OCI-M2 (cell line): ENCODE data around the gene RAP1GDS1.
"Not testable (repeated sequence)": the region's sequence is repeated elsewhere in the genome, so short reads cannot be mapped to it uniquely, and the experiment has no call there.

Experiments used
- DNase-seq: peaks from one replicate; lab custom pipeline; 2025; ENCODE audit not compliant: unreplicated experiment; lab: John Stamatoyannopoulos, UW

The RAP1GDS1 gene

DNA sequence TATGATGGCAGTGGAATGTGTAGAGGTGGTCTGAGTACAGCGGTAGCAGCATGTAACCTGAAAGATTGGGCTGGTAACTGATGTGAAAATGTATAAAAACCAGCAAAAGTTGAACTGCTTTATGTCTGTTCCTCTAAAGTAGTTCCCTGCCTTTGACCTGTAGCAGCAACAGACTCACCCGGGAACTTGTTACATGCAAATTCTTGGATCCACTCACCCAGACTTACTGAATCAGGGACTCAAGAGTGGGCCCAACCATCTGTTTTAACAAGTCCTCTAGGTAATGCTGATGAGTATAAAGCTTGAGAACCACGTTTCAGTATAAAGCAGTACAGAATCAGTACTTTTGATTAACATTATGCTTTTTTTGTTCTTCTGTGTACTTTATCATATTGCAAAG is 84.7 kb downstream of the RAP1GDS1 start:
- no peak for DNase-seq

DNA sequence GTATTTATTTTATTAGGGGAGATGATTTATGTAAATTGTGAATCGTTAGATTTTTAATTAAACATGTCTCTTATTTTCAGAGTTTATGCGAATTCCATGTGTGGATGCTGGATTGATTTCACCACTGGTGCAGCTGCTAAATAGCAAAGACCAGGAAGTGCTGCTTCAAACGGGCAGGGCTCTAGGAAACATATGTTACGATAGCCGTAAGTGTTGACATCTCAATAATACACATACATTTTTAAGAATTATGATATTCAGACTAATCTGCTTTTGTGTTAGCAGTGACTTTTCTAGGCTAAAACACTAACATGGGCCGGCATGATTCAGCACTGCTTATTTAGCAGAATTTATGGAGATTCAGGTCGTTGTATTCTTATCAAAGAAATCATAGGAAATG is 91.2 kb downstream of the RAP1GDS1 start:
- DNase-seq, result no peak

DNA sequence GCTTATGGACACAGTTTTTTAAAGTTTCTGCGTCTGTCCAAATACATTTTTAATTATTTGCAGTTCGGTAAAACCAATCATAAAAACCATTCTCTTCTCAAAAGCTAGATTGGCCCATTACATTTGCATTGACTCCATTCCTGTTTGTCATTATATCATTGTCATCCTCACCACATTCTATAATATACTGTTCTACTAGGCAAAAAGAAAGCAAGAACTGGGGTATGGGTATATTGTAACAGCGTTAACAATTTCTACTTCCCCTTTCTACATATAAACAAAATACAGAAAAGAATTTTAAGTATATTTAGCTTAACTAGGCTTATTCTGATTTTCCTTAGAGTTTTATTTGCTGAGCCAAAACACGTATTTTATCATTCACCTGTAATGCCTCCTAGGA is 91.8 kb downstream of the RAP1GDS1 start:
- no peak for DNase-seq

DNA sequence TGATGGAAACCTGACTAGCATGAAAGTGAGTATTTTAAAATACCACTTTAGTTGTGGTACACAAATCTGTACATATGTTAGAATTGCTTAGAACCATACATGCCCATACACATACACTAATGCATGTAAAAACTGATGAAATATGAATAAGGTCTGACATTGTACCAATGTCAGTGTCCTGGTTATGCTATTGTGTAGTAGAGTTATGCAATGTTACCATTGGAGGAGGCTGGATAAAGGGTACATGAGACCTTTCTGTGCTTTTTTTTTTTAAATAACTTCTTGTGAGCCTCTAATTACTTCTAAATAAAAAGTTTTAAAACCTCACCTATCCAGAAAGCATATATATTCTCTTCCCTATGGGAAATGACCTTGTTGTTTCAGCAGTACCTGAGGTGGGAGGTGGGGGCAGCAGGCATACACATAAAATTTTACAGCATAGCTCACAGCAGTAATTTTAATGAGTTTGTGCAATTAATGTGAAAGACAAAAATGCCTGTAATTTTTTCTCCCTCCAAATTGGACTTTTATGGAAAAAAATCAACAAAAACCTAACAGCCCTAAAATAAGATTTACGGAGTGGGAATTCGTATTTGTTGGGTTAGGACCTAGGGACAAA is 97.6 kb downstream of the RAP1GDS1 start:
- DNase-seq, result no peak

DNA sequence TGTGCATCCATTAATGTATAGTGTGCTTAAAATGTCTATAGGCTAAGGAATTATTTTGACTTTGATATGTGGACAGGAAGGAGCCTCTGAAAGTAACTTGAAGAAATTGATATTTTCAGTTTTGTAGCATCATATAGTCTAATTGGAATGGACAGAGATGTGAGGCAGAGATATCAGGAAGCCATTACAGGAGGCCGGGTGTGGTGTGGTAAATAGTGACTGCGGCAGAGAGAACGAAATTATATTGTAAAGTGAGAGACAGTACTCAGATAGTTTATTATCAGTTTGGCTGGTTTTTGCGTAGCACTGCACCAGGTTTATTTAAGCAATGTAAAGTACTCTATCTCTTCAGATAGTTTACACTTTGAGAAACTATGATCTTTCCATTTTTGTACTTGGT is 98.5 kb downstream of the RAP1GDS1 start:
- DNase-seq, result no peak

DNA sequence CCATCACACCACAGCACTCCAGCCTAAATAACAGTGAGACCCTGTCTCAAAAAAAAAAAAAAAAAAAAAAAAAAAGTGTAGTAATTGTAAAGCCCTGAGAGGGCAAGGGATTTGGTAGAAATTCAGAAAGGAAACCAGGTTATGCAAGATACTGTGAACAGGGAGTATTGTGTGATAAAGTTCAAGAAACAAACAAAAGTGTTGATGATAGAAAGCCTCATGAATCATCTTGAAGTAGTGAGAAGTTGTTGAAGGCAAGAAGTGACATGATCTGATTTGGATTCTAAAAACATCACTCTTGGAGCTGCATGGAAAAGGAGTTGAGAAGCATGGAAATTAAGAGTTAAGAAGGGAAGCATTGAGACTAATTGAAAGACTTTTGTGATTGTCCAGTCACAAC is 102.2 kb downstream of the RAP1GDS1 start:
- no peak for DNase-seq

DNA sequence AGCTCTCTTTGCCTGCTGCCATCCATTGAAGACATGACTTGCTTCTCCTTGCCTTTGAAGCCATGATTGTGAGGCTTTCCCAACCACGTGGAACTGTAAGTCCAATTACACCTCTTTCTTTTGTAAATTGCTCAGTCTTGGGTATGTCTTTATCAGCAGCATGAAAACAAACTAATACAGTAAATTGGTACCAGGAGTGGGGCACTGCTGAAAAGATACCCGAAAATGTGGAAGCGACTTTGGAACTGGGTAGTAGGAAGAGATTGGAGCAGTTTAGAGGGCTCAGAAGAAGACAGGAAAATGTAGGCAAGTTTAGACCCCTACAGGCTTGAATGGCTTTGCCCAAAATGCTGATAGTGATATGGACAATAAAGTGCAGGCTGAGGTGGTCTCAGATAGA is 105.1 kb downstream of the RAP1GDS1 start:
- DNase-seq, result not testable (repeated sequence)

DNA sequence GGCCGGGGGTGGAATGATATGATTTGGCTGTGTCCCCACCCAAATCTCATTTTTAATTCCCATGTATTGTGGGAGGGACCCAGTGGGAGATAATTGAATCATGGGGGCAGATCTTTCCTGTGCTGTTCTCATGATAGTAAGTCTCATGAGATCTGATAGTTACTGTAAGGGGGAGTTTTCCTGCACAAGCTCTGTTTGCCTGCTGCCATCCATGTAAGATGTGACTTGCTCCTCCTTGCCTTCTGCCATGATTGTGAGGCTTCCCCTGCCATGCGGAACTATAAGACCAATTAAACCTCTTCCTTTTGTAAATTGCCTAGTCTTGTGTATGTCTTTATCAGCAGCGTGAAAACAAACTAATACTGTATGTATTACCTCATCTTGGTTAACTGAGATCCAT is 106.8 kb downstream of the RAP1GDS1 start:
- DNase-seq, result not testable (repeated sequence)

DNA sequence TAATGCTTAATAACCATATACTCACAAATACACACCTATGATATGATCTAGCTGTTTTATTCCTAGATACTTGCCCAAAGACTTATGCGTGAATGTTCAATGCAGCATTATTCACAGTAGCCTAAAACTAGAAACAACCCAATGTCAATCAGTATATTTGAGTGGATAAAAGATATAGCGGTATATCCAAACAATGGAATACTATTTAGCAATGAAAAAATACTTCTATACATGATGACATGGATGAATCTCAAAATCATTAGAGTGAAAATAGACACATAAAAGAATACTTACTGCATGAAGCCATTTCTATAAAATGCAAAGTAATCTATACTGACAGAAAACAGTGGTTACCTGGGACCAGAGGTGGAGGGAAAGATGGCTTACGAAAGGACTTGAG is 108.1 kb downstream of the RAP1GDS1 start:
- no peak for DNase-seq

DNA sequence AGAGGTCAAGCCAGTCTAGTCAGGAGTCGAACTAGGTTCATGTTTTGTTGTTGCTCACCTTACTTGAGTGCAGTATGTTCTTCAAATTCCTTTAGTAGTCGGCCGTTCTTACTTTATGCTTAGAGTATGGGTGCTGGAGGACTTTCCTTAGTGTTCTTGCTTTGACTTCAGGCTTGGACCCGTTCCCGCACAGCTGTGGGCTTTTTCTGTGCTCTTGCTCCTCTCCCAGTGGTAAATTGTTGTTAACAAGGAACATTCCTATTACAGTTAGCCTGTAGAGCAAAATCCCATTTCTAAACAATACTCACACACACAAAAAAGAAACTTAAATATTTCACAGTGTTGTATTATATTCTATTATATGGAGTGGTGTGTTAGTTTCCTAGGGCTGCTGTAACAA is 113.5 kb downstream of the RAP1GDS1 start:
- DNase-seq, result no peak

DNA sequence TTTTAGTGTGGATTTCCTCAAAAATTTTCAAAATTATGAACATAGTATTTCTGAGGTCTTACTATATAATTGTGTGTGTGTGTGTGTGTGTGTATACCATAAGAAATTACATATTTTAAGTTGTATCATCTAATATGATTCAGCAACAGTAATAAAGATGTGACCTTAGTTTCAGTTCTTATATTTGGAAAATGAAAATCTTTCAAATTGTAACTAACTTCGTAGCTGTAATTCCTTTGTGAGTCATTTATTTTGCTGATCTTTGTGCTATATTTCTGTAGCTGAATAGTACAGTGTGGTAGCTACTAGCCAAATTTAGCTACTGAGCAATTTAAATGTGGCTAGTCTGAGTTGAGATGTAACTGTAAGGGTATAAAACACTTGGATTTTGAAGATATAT is 116.4 kb downstream of the RAP1GDS1 start:
- DNase-seq, result no peak

DNA sequence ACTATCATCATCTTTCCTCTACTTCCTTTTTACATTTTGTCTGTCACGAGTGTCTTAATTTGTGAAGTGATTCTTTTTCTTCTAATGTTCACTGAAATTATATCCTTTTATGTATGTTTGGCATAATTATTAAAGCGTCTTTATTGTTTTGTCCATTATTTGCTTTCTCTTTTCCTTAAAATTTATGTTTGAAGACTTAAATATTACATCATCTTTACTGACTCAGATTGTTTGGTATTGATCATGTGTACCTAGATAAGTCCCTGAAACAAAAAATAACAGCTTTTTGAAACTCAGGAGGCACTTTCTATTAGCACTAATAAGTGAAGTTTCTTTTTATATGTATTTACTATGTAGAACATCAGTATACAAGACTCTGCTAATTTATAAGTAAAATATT is 120.1 kb downstream of the RAP1GDS1 start:
- no peak for DNase-seq

DNA sequence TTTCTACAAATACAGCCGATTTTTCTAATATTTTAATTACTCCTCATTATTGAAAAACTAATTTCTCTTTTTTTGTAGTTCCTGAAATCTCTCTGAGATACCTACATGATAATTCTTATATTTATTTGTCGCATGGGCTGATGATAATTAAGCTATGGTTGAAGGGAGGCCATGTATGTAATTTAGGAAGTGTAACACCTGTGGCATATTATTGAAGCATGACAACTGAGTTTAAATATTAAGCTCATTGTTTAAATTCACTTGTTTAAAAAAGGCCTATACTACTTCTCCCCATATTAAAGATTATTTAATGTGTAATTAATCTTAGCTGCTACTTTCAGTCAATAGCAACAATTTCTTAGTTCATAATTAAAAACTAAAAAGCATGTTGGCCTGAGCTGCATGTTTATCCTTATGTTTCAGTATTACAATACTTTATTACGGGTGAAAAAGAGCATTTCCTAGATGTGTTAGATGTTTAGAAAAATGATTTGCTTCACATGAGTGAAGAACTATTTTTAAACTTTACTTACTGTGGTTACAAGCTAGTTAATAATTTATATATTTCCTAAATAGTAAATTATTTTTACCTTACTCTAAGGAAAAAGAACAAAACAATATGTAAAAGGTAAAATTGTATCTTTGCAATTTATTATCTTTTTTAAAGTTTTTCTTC is 122.4 kb downstream of the RAP1GDS1 start:
- DNase-seq, result no peak

DNA sequence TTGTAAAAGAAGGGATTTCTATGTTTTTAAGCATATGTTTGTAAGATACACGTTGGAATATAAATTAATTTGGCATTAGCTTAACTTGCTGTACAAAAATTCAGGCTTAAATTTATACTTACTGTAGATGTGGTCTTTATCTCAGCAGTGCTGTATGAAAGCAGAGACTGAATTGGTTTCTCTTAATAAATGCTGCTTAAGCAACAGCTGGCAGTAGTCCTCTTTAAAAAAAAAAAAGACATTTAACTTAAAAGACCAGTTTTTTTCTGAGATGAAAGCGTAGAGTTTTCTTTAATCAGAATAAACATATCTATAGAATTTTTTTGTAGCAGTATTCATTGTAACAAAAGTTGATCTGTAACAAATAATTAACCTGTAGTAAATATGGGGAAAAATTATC is 124.6 kb downstream of the RAP1GDS1 start:
- DNase-seq, result no peak

DNA sequence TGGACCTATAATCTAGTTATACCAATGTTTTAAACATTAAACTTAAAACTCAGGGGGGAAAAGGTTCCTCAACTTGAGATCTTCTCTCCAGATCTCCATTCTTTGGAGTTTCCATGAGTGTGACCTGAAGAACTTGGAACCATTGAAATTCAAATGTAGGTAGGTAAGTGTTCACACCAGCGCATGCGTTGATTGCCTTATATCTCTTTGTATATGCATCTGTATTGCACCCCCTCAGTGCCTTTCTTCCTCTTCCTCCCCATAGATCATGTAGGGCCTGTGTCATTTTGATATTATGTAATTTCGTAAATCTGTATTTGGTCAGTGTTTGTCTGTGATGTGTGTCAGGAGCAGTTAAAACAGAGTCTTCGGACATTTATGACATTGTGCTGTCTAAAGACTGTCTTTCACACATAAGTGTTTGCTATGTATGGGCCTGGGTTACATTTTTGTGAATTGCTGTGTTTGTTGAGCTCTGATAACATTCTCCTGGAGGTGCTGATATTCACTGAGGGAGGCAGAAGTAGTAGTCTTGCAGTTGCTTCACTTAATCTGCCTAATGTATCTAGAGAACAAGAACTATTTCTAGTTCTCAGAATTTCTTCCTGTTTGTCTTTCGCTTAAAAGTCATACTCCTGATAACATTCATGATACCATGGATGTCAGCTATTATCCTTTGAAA is 126.3 kb downstream of the RAP1GDS1 start:
- DNase-seq, result peak; percentile 18

DNA sequence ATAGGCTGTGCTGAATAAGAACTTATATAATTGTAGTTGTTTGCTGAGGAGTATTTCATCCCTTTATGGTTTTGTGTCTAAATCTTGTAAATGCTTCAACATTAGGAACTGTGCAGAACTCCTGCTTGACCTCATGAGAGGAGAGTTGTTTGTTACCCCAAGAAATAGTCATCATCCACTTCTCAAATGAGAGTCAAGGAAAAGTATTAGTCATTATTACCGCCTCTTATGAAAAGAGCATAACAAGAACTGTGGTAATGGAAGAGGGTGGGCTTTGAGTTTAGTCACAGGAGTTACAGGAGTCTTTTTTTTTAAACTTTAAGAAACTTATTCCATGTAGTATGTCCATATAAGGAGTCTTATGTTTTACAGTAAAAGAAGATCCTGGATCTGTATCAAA is 132.9 kb downstream of the RAP1GDS1 start:
- DNase-seq, result no peak

DNA sequence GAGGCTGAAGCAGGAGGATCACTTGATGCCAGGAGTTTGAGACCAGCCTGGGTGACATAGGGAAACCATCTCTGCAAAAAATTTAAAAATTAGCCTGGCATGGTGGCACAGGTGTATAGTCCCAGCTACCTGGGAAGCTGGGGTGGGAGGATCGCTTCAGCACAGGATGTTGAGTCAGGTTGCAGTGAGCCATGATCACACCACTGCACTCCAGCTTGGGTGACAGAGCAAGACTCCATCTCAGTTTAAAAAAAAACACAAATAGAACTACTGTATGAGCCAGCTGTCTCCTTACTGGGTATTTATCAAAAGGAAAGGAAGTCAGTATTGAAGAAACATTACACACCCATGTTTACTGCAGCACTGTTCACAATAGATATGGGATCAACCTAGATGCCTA is 138.7 kb downstream of the RAP1GDS1 start:
- DNase-seq, result no peak

DNA sequence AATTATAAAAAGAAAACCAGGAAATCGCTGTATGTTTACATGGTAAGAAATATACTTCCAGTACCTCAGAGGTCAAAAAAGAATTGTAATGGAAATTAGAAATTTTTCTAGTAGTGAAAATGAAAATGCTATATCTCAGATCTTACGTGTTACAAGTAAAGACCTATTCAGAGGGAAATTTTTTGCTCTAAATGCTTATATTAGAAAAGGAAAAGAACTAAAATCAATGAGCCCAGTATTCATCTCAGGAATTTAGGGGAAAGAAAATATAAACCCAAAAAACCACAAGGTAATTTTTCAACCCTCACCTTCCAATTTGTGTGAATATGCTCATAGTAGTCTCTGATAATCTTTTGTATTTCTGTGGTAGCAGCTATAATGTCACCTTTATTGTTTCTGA is 145.6 kb downstream of the RAP1GDS1 start:
- no peak for DNase-seq

DNA sequence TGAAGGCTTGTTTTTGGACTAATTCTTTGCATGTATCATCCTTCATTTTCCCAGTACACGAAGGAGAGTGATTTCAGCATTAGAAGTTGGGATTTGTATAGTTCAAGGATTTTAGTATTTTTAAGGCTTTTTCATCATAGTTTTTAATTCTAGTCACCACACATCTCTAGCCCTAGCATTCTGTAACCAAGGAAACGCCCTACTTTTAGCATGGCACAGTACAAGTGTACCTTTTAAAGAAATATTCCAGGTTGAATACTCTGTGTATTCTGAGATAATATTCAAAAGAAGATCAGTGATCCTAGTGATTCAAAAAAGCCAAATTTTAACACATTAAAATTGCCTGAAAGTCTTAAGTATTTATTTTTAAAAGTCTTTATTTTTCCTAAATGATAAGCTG is 150.5 kb downstream of the RAP1GDS1 start:
- DNase-seq, result no peak

DNA sequence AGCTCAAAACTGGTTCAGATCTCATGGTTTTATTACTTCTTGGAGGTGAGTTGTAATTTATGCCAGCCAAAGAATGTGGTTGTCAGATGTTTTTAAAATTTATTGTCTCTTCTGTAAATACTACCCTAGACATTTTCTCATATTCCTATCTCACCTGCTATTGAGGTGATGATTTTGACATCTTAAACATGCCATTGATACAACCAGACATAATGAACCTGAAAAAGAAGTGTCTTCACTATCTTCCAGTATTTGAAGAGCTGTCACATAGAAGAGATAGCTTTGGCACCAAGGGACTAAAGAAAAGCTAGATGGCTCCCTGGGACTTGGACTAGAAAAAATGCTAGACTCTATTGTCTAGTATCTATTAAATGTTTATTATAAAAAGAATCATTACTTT is 155.7 kb downstream of the RAP1GDS1 start:
- DNase-seq, result no peak

DNA sequence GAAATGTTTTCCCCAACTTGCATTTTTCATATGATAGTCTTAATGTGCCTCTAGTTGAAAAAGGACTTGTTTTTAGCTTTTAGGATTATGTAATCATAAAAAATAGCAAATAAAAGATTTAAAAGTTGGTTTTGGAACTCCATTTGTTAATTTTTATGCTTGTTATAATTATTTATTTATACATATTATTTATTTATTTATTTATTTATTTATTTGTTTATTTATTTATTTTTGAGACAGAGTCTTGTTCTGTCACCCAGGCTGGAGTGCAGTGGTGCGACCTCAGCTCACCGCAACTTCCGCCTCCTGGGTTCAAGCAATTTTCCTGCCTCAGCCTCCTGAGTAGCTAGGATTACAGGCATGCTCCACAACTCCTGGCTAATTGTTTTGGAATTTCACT is 159.0 kb downstream of the RAP1GDS1 start:
- DNase-seq, result not testable (repeated sequence)

DNA sequence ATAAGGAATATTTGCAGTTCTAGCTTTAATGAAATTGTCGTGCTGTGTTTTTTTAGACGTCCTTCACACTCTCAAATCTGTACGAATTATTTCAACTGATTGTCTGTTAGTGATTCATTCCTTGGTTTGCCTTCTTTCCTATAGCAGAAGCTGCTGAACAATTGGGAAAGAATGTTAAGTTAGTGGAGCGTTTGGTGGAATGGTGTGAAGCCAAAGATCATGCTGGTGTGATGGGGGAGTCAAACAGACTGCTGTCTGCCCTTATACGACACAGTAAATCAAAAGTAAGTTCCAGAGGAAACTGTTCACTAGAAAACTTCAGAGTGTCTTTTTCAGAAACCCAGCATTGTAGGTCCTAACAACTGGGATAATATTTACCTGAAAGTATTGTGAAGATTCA is 159.9 kb downstream of the RAP1GDS1 start:
- no peak for DNase-seq

DNA sequence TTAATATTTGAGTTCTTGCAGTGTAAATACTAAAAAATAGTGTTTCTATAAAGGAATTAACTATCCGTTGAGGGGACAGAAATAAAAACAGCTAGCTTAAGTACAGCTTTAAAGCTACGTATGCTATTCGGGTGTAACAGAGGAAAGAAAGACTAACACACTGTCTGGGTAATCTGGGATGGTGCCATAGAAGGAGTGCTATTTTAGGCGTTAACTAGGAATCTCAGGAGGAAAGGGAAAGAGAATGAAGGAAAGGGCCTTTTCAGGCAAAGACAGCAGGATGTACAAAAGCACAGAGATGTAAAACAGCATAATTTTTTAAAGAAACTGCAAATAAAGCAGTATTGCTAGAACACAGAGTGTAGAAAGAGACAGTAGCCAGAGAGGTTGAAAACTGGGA is 161.8 kb downstream of the RAP1GDS1 start:
- DNase-seq, result no peak
